Breast epithelium (tissue), 4 donors: Measurements from ENCODE around the gene TRAPPC3. TPM values are rescaled to one million over a fixed set of nuclear protein-coding genes. Genes with fewer than 3 reads are reported as not detected.

ENCODE experiments used
- DNase-seq, 2 donors: peaks; one replicate each; pipeline ENCODE4 v3.0.0-alpha.2; 2019; ENCODE audit warnings: low spot score in 2 of 2
- H3K27ac ChIP-seq, 2 donors: fragments of 200-600 bp; sonication (generic) in 1 of 2; one replicate each; pipeline ENCODE4 v1.5.1; 2016 to 2019; ENCODE audit warnings: mild to moderate bottlenecking in 1 of 2
- H3K27me3 ChIP-seq, 2 donors: fragments of 200-600 bp; sonication (generic) in 1 of 2; one replicate each; pipeline versions ENCODE4 v1.5.1 to v1.6.0; 2017 to 2019; ENCODE audit warnings: control low read depth in 1 of 2, mild to moderate bottlenecking in 1 of 2
- H3K36me3 ChIP-seq: fragments of 200-600 bp; one replicate; pipeline ENCODE4 v1.5.1; 2019
- H3K4me1 ChIP-seq, 2 donors: fragments of 200-600 bp; sonication (generic); one replicate each; pipeline ENCODE4 v1.5.1; 2016 to 2019; ENCODE audit warnings: control low read depth in 1 of 2
- H3K4me3 ChIP-seq, 3 donors: fragments of 200-600 bp; sonication (generic); 1 replicate in 2 of 3; 2 replicates in 1 of 3; pipeline ENCODE4 v1.5.1; 2016 to 2019; ENCODE audit warnings: mild to moderate bottlenecking in 3 of 3, moderate library complexity in 2 of 3
- H3K9me3 ChIP-seq, 2 donors: fragments of 200-600 bp; sonication (generic) in 1 of 2; one replicate each; pipeline ENCODE4 v1.5.1; 2016 to 2019; ENCODE audit warnings: control low read depth in 1 of 2
- CTCF ChIP-seq, 3 donors: fragments of 450-650 bp; IDR thresholded peaks; one replicate each; pipeline ENCODE4 v1.5.1; 2016 to 2017; ENCODE audit warnings: antibody characterized with exemption in 3 of 3, mild to moderate bottlenecking in 3 of 3, moderate library complexity in 3 of 3
- POLR2A ChIP-seq: fragments of 450-650 bp; IDR thresholded peaks from one replicate; pipeline ENCODE4 v1.6.1; 2016; ENCODE audit warnings: antibody characterized with exemption, mild to moderate bottlenecking, moderate library complexity
- POLR2AphosphoS5 ChIP-seq, 3 donors: sonication (generic); formaldehyde crosslinking; IDR thresholded peaks; one replicate each; pipeline ENCODE4 v1.6.1; 2017; ENCODE audit warnings: antibody characterized with exemption in 3 of 3
- intact Hi-C: fragments of 100-400 bp; cut with DNase I; formaldehyde crosslinking; loops from one replicate; pipeline ENCODE4 v1.15.1; 2023; ENCODE audit warnings: low total_unique reads
- total RNA-seq, 3 donors: library from RNA; depleted of rRNA; stranded (reverse); fragments of >200 nt; gene quantifications; one replicate each; pipeline ENCODE4 v1.1.0, GENCODE V29; 2016

TRAPPC3 gene
- total RNA-seq, 3 donors from 2014 or later: 107 to 118 (median 116) TPM

GRCh38 chr1:36088577-36089392 is 60.5 kb downstream of the TRAPPC3 start, which contains the start of gene ADPRS:
Gene ADPRS (plus strand): TSS chr1:36088892. CDS start chr1:36088905, 13 bp downstream.
- Histone ChIP-seq H3K36me3 (no peaks in the 10 kb centered on the region), H3K9me3 (no peaks in the 10 kb centered on the region), H3K27ac (peak within 1 kb of the TSS; percentile 87 to 92), H3K4me3 (peak within 1 kb of the TSS; percentile 84 to 99 (median 96)), H3K27me3 (no peaks in the 10 kb centered on the region), H3K4me1 (peaks cover 12 to 15% of the 10 kb centered on the region in 2 donors)
- TF ChIP-seq CTCF (IDR thresholded peaks at IDR 0.05) (peak; percentile 92 to 99 (median 99)), POLR2A (peak; percentile 90), POLR2AphosphoS5 (IDR thresholded peaks at IDR 0.05) (peak; percentile 94 to 99 (median 98))
- peak; percentile 80 to 90 for DNase-seq
- intact Hi-C loops: no loop called here

DNA sequence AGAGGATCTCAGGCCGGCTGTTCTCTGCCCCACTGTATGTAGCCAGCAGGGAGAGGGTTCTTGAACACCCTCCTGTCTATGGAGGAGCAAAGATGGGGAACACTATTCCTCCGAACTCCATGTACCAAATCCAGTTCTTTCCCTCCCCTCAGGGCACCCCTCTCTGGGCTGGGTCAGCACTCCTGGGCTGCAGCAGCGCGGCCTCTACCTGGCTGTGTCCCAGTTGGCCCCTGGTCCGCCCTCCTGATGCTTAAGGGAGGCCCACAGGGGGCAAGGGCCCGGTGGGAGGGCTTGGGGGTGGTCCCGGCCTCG is 61.1 kb downstream of the TRAPPC3 start:
- Histone ChIP-seq H3K9me3 (no peaks in the 10 kb centered on the region), H3K4me3 (peak overlapping the region; percentile 84 to 99 (median 96)), H3K27me3 (no peaks in the 10 kb centered on the region), H3K36me3 (no peaks in the 10 kb centered on the region), H3K27ac (peak overlapping the region; percentile 87 to 92), H3K4me1 (peaks cover 10 to 12% of the 10 kb centered on the region in 2 donors)
- intact Hi-C loops: no loop called here
- no peak for DNase-seq
- no peak for TF ChIP-seq POLR2A
- TF ChIP-seq CTCF (IDR thresholded peaks at IDR 0.05): no peak
- no peak for TF ChIP-seq POLR2AphosphoS5 (IDR thresholded peaks at IDR 0.05)

DNA sequence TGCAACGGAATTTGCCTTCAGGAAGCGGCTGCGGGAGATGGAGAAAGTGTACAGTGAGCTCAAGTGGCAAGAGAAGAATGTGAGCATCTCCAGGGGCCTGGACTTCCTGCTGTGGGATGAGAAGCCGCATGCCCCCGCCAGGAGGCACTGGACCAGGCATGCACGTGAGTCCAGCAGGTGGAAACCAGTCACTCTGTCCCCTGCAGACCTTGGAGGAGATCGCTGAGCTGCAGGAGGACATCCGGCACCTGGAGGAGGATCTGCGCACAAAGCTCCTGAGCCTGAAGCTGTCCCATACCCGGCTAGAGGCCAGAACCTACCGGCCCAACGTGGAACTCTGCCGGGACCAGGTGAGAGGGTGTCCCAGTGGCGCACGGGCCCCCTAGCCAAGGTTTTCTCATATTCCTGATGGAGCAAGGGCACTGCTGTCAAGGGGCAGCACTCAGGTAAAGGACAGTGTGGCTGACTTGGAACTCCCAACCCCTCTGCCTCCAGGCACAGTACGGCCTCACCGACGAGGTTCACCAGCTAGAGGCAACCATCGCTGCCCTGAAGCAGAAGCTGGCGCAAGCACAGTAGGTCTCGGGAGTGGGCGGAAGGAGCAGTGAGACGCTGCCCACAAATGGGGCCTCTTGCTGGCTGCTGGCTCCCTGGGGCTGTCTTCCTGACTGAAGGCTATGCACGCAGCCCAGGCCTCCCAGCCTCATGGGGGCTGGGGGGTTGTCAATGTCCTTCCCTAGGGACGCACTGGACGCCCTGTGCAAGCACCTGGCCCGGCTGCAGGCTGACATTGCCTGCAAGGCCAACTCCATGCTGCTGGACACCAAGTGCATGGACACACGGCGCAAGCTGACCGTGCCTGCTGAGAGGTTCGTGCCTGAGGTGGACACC is 61.8 kb downstream of the TRAPPC3 start:
- Histone ChIP-seq H3K27ac (no peak overlapping the region), H3K4me3 (peak overlapping the region in 1 of 3 donors; percentile 84), H3K9me3 (no peaks in the 10 kb centered on the region), H3K27me3 (no peaks in the 10 kb centered on the region), H3K4me1 (peaks cover 6 to 12% of the 10 kb centered on the region in 2 donors), H3K36me3 (no peaks in the 10 kb centered on the region)
- TF ChIP-seq POLR2AphosphoS5 (IDR thresholded peaks at IDR 0.05): no peak
- TF ChIP-seq CTCF (IDR thresholded peaks at IDR 0.05): no peak
- no peak for TF ChIP-seq POLR2A
- DNase-seq: no peak
- intact Hi-C loops: no loop called here

Other genes starting within 250 kb of the TRAPPC3 start
- 10 to 100 TPM; 28.2 TPM for gene AGO3, start 218.4 kb downstream of the TRAPPC3 start, total RNA-seq
- gene TEKT2, start 65.4 kb downstream of the TRAPPC3 start, total RNA-seq: 1 to 10 TPM in 1 of 3 donors, under 1 TPM in 1, not detected in 1; 0.98 to 1.2 TPM
- gene ADPRS, start 60.6 kb downstream of the TRAPPC3 start, total RNA-seq: 10 to 100 TPM; 26.2 to 48.7 (median 39.7) TPM
- 10 to 100 TPM in 2 of 3 donors, 1 to 10 TPM in 1; 3.4 to 20.6 (median 11.1) TPM for gene COL8A2, start 24.3 kb downstream of the TRAPPC3 start, total RNA-seq
- gene MAP7D1, start 6.7 kb upstream of the TRAPPC3 start, total RNA-seq: 10 to 100 TPM; 67.4 to 78.0 (median 68.6) TPM
- 100 to 1,000 TPM in 2 of 3 donors, 10 to 100 TPM in 1; 81.6 to 128 (median 122) TPM for gene THRAP3, start 75.0 kb upstream of the TRAPPC3 start, total RNA-seq
- 10 to 100 TPM in 2 of 3 donors, under 1 TPM in 1; 0.80 to 18.7 (median 18.0) TPM for gene SH3D21, start 156.9 kb upstream of the TRAPPC3 start, total RNA-seq
- 100 to 1,000 TPM in 2 of 3 donors, 10 to 100 TPM in 1; 62.1 to 129 (median 118) TPM for gene EVA1B, start 174.2 kb upstream of the TRAPPC3 start, total RNA-seq
- gene STK40, start 236.4 kb upstream of the TRAPPC3 start, total RNA-seq: 10 to 100 TPM; 22.5 to 36.0 (median 26.2) TPM
- gene LSM10, start 248.4 kb upstream of the TRAPPC3 start, total RNA-seq: 10 to 100 TPM; 31.8 to 49.5 (median 39.7) TPM